SK-MEL-5 (cell line): Measurements from ENCODE around the gene NAA50. TPM values are rescaled to one million over a fixed set of nuclear protein-coding genes. Genes with fewer than 3 reads are reported as not detected.

ENCODE experiments used
- DNase-seq: peaks from one replicate; pipeline ENCODE4 v3.0.0-alpha.2; 2016; ENCODE audit warnings: low read depth, low spot score
- in situ Hi-C: cut with HindIII; loops from 2 replicates; pipeline ENCODE4 v1.10.0; 2016; ENCODE audit warnings: low sequenced_read_pairs, high pct_unique_total_duplicates, low pct_unique_long_range_greater_than_20kb
- polyA plus RNA-seq, 2 experiments: library from polyadenylated mRNA; depleted of rRNA; stranded (reverse); fragments of >200 nt; gene quantifications; 2 replicates each; pipeline ENCODE4 v1.2.3, GENCODE V29; 2015
- total RNA-seq: library from RNA; depleted of rRNA; stranded (reverse); fragments of >200 nt; shearing (Covaris generic); gene quantifications from 2 replicates; pipeline ENCODE4 v1.2.3, GENCODE V29; 2014; rRNA removed

Gene NAA50
- 137 and 151 TPM in 2 replicates for total RNA-seq
- polyA plus RNA-seq (2015; cell fraction: cytosol; rRNA removed) = 131 and 149 TPM in 2 replicates
- polyA plus RNA-seq (2015; cell fraction: nucleus; rRNA removed) = 38.0 and 46.6 TPM in 2 replicates

DNA sequence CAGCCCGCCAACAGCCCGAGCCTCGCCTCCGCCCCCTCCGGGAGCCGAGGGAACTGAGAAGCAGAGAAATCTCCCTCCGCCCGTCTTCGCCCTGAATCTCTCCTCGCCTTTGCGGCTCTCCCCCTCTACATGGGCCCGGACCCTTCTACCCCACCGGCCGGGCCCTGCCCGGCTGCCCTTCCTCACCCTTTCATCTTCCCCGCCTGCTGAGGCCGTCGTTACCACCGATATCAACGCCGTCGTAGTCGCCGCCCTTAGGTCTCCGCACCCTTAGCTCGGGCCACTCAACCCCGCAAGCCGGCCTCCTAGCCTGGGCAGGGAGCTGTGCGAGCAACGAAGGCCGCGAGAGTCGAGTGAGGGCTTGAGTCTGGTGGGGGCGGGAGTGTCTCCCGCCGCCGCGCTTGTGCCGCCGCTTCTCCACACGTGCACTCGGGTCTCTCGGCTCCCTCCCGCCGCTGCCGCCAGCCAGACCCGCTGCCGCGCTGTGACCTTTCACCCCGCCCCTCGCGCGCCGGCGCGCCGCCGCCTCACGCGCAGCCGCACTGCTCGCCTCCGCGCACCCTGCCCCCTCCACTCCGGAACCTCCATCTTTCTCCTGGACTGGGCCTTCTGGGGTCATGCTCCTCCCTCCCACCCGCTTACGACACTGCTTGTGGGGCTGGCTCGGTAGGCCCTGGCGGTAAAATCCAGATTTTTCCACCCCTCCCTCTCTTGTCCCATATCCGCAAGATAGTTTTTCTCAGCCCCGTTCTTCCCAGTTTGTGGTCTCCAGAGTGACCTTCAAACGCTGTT, at the start of gene NAA50:
Gene NAA50 (minus strand): TSS at position 494 of the 792 bp plus-strand sequence. CDS start 300 bp downstream, at position 194.
- in situ Hi-C loops = no loop called here
- DNase-seq = peak; percentile 92

DNA sequence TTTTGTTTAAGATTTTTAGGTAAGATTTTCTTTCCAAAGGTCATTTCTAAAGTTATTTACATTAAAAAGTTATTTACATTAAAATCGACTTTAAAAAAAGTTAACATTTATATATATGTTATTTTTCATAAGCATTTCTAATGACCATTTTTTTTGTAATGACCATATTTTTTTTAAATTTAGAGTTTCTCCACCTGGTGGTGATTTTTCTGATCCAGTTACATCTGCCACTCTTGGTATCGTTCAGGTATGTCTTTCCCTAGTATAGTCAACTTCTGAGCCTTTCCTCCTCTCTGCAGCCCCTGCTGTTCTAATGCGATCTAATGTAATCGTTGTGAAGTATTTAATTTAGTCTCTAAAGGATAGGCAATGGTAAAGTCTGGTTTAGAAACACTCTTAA, 49.6 kb upstream of the NAA50 start:
- in situ Hi-C loops = no loop called here
- DNase-seq = no peak

DNA sequence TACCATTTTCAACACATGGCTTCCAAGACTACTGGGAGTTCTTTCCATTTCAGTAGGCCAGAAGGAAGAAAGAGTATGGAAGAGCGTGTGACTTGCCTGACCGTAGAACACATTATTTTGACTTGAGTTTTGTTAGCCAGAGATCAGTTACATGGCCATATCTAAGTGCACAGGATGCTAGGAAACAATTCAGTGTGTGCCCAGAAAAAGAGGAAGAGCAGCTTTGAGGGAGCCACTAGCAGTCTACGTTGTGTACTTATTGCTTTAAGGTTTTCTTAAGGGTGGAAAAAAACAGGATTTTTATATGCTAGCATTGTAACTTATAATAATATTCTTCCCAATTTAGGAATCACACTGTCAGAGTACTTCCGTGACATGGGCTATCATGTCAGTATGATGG, 48.5 kb upstream of the NAA50 start:
- in situ Hi-C loops = no loop called here
- DNase-seq = no peak

DNA sequence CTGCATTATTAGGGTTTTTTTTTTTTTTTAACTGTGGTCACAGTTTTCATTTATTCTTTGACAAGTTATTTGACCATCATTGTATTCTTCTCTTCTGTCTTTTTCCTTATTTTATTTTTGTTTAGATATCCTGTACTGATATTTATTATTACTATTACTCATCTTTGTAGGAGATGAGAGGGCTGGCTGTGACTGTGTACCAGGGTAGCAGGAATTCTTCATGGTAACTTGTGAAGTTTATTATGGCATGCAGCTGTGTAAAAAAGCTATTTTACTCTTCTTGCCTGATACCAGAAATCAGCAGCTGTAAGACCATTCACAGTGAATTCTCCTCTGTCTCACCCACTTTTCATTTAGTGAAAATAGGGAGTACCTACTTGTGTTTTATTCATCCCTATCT, 45.3 kb upstream of the NAA50 start:
- in situ Hi-C loops = no loop called here
- no peak for DNase-seq

DNA sequence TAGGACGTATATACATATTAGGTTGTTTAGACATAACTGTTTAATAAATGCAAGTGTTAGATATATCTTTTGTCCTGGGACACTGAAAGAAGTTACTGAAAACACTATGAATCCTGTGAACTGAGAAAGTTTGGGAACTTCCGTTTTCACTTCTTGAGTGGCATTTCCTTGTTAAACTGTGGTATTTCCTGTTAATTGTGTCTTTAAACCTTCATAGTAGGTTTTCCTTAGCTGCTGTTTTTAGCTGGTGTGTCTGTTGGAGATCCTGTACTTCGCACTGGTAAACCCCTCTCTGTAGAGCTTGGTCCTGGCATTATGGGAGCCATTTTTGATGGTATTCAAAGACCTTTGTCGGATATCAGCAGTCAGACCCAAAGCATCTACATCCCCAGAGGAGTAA, 37.9 kb upstream of the NAA50 start:
- in situ Hi-C loops = no loop called here
- peak; percentile 32 for DNase-seq

DNA sequence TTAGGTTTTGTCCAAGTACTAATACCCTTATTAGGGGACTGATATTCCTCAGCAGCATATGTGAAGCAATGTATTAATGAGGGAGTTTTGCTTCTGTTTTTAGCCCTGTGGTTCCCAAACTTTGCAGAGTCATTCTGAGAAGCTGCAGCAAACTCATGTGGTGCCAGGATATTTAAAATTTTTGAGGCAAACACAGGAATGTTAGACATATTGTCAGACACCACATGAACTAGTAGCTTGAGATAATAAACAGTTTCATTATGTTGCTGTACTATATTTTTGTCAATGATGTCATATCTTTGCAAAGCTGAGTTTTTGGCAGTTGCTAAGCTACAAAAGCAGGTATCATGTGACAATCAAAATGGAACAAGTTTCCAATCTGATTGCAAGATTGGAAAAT, 37.4 kb upstream of the NAA50 start:
- DNase-seq = peak; percentile 91
- in situ Hi-C loops = no loop called here

DNA sequence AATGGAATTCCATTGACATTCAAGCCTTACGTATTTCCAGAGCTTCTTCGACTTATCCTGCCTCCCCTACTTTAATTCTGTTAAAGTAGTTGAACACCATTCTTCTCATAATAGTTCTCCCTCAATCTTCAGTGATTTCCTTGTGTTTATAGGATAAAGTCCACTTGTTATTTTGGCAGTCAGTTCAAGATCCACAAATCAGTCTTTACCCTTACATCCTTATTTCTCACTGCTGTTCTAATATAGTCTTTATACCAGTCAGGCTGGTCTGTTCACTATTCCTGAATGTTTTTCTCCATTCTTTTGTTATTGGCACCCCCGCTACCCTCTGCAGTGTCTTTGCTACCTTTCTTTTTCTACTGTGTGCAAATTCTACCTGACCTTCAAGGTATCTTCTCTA, 30.5 kb upstream of the NAA50 start:
- no peak for DNase-seq
- in situ Hi-C loops = no loop called here

DNA sequence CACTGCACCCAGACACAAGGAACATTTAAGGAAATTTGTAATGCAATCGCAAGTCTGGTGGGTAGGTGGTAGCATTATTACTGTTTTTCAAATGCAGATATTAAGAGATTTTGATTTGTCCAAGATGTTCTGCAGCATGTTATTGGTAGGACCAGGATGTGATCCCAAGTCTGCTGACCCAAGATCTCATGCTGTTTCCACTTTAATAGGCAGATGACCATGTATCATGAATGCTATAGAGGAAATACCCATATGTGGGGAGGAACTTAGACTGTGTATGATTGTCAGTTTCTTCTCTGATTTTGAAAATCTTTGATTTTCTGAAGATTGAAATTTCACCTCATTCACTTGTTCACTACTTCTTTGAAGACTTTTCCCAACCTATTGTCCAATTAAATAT, 29.5 kb upstream of the NAA50 start:
- peak; percentile 20 for DNase-seq
- in situ Hi-C loops = no loop called here

DNA sequence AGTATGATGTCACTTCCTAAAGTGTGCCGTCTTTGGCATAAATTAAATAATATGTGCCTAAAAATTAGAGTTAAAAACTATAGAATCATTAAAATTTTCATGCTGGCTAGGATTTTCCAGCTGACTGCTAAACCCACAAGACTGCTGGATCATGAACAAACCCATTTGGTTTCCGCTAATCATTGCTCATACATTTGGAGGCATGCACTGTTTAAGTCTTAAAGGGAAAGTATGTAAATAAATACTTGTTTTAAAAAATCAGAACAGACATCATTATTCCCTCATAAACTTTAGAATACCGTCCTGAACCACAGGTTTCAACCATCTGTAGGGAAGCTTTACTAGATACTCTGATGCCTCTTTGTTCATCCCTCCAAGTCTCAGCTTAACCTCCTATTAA, 27.3 kb upstream of the NAA50 start:
- in situ Hi-C loops = no loop called here
- DNase-seq = no peak

DNA sequence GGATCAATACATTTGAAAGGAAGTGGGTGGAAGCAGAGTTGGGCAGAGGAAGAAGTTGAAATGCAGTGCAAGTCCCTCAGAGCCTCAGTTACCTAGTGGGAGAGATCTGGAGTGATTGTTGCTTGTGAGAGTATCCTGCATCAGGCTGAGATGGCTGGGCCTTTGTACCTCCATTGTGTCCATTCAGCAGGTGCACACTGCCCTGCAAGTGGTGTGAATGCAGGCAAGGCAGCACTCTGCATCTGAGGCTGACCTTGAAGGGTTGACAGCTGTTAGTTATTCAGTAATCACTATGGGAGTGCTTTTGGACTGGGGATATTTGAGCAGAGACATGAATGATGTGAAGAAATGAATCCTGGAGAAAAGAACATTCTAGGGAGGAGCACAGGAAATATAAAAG, 25.9 kb upstream of the NAA50 start:
- DNase-seq = no peak
- in situ Hi-C loops = no loop called here

DNA sequence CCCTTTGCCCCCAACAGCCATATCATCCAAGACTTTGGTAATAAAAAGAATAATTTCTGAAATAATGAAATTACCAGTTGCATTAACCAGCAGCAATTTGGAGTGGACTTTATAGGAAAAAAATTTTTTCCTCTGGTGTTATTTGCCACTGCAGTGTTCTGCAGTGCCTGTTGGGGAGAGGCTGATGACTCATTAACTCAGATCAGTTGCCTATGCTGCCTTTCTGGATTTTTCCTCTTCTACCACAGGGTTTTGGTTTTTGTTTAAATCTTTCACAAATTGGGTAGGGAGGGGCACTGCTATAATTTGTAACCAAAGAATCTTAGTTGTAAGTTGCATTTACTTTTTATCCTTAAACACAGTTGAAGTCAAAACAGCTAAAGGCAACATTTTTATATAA, 23.5 kb upstream of the NAA50 start:
- in situ Hi-C loops = no loop called here
- no peak for DNase-seq

DNA sequence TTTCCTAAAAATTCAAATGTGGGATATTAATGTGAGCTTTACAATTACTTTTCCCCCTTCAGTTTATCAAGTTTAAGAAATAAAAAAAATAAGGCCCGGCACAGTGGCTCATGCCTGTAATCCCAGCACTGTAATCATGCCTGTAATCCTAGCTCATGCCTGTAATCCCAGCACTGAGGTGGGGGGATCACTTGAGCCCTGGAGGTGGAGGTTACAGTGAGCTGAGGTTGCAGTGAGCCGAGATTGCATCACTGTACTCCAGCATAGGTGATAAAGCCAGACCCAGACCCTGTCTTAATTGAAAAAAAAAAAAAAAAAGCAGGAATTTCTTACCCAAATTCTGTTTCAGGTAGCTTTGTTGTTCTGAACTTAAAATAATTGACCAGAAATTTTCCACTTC, 18.6 kb upstream of the NAA50 start:
- in situ Hi-C loops = no loop called here
- no peak for DNase-seq

DNA sequence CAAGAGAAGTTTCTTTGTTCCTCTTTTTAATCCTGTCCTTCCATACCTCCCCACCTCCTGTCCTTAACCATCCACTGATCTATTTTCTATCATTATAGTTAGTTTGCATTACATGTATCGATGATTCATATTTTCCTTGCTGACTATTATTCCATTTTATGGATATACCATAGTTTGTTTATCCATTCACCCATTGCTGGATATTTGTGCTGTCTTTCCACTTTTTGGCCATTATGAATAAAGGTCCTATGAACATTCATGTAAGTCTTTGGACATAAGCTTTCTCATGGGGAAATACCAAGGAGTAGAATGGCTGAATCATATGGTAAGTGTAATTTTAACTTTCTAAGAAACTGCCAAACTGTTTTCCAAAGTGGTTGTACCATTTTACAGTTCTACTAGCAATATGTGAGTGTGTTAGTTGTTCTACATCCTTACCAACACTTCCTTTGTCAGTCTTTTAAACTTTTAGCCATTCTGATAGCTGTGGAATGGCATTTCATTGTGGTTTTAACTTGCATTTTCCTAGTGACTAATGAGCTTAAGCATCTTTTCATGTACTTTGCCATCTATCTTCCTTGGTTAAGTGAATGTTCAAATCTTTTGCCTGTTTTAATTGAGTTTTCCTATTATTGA, 12.5 kb upstream of the NAA50 start:
- DNase-seq = no peak
- in situ Hi-C loops = no loop called here

DNA sequence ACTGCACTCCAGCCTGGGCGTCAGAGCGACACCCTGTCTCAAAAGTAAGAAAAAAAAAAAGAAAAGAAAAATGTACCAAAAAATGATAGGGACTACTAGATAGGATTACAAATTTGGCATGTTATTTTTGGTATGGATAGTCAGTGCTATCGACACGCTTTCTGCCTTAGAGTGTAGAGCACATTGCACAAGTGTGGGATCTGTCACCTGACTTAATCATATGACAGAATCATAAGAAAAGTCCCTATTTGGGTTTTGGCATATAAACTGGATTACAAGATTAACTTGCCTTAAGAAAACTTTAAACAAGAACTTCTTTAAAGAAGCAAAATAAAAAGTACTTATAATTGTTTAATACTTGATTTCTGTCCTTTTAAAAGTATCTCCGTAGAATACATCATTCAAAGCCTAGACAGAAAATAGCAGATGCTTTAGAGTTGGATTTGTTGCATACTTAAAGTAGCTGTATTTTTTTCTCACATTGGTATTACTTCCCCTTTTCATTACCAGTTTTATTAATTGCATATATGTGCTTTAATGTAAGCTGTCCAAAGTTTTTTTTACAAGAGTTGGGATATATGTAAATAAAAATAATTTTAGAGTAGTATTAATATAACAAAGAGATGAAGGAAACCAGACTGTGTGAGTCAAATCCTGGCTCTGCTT, 8.6 kb upstream of the NAA50 start:
- in situ Hi-C loops = no loop called here
- DNase-seq = no peak

DNA sequence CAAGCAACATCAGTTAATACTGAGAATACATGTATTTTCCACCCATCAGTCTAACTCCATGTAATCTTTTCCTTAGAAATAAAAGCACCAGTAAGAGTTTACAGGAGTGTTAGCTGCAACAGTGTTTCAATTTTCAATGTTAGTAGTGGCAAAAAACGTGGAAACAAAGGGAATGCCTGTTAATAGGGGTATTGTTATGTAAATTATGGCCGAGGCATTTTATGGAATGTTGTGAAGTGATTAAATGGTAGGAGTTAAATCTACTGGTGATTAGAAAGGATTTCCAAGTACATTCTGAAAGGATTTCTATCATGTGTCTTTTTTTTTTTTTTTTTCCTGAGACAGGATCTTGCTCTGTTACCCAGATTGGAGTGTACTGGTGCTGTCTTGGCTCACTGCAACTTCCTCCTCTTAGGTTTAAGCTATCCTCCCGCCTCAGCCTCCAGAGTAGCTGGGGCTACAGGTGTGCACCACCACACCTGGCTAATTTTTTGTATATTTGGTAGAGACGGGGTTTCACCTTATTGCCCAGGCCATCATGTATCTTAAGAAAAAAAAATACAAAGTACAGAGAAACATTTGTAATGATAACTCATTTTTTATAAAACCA, 7.4 kb upstream of the NAA50 start:
- in situ Hi-C loops = no loop called here

DNA sequence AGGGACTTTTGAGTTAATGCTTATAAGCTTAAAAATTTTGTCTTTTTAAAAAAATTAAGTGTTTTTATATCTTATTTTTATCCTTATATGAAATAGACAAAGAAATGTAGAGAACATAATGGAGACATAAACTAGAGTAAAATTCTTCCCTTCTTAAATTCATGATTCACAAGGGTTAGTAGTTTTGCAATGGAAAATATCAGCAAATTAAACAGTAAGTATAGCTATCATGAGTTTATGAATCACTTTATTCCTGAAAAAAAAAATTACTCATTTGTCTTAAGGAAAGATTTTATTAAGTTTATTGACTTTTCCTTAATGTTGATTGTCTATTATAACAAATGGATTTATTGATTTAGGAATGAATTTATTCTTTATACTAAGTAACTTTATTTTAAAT, 5.1 kb upstream of the NAA50 start:
- in situ Hi-C loops = no loop called here
- no peak for DNase-seq

More for the DNA sequence above, 7.4 kb upstream of the NAA50 start:
- DNase-seq = no peak

DNA sequence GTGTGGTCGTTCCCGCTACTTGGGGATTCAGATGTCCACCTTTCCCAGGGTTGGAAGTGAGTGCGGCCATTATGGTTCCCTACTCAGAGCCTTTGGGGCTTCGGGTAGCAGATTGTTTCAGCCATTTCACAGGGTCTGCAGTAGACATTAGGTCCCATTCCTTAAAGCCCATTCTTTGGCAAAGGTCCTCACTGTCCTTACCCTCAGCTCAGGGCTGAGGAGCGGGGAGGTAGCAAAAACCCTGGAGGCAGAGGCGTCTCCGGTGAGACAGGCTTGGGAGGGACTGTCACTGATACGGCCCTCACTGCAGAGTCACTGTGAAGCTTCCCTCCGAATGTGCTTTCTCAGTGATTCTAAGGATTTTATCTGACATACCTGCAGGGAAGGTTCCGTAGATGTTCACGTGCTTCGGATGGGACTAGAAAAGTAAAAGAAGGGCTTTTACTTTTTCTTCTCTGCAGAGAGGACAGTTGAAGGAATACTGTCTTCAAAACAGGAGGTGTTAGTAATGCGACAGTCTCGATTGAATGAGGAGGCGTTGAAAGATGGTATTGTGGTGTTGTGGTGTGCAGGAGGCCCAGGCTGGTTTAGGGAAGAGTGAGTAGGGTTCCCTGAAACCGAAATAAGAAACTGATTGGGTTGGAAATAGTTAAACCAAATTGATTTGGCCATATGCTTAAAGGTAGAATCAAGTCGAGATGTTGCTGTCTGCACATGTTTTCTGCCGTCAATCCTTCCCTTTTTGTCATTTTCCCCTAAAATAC, 1.4 kb upstream of the NAA50 start:
- in situ Hi-C loops = no loop called here
- DNase-seq = peak; percentile 26
